Spinal cord (tissue), 10 donors: ENCODE data around the gene TSPAN3. TPM values are rescaled to one million over a fixed set of nuclear protein-coding genes. Genes with fewer than 3 reads are reported as not detected.

Experiments
- DNase-seq, 6 donors: peaks; one replicate each; pipeline versions ENCODE4 v3.0.0 to v3.0.0-alpha.2; 2013 to 2015; ENCODE audit warnings: low spot score in 6 of 6, low read depth in 4 of 6
- H3K27ac ChIP-seq: one replicate; pipeline ENCODE4 v1.5.1; 2013; ENCODE audit warnings: low read depth, low read length, control low read depth
- H3K27me3 ChIP-seq: one replicate; pipeline ENCODE4 v1.6.1; 2013; ENCODE audit warnings: low read length; ENCODE audit not compliant: control insufficient read depth, insufficient read depth
- H3K36me3 ChIP-seq: one replicate; pipeline ENCODE4 v1.6.1; 2013; ENCODE audit warnings: low read length; ENCODE audit not compliant: control insufficient read depth, insufficient read depth
- H3K4me1 ChIP-seq: one replicate; pipeline ENCODE4 v1.6.1; 2013; ENCODE audit warnings: low read length; ENCODE audit not compliant: control insufficient read depth, insufficient read depth
- H3K4me3 ChIP-seq: one replicate; pipeline ENCODE4 v1.5.1; 2013; ENCODE audit warnings: low read depth, low read length, control low read depth
- H3K9me3 ChIP-seq: one replicate; pipeline ENCODE4 v1.6.1; 2013; ENCODE audit warnings: low read length; ENCODE audit not compliant: control insufficient read depth, insufficient read depth
- WGBS: methylation state at CpG from one replicate; pipeline ENCODE4 v1.1.5; 2013; ENCODE audit warnings: missing lambda C conversion rate; ENCODE audit not compliant: insufficient coverage; 5-methylcytosine and 5-hydroxymethylcytosine counted together
- polyA plus RNA-seq, 2 donors: library from polyadenylated mRNA; unstranded; fragments of 120-200 nt; gene quantifications; one replicate each; pipeline ENCODE4 v1.2.1, GENCODE V29; 2013; ENCODE audit not compliant: insufficient read length in 2 of 2
- total RNA-seq, 2 donors: library from RNA; depleted of rRNA in 1 of 2; stranded (reverse); fragments of 120-200 nt in 1 of 2; fragments of >200 nt in 1 of 2; gene quantifications; one replicate each; pipeline versions ENCODE4 v1.2.3 to v1.2.4, GENCODE V29; 2013 to 2014
- donor health status: healthy.

TSPAN3 gene
- total and polyA plus RNA-seq, 4 donors: 391 to 639 (median 545) TPM

GRCh38 chr15:77045985-77046384, 24.9 kb downstream of the TSPAN3 start:
- WGBS: no CpG with 5 or more reads among the region's 1 CpG
- Histone ChIP-seq H3K36me3 (peaks cover 24% of the 10 kb centered on the region), H3K4me1 (peaks cover 21% of the 10 kb centered on the region), H3K4me3 (no peak overlapping the region), H3K9me3 (no peaks in the 10 kb centered on the region), H3K27me3 (no peaks in the 10 kb centered on the region), H3K27ac (no peak overlapping the region)
- no peak for DNase-seq

- Histone ChIP-seq H3K27ac (peak overlapping the region; percentile 67), H3K36me3 (peaks cover 27% of the 10 kb centered on the region), H3K27me3 (no peaks in the 10 kb centered on the region), H3K4me3 (no peak overlapping the region), H3K9me3 (no peaks in the 10 kb centered on the region), H3K4me1 (peaks cover 21% of the 10 kb centered on the region)
- 49% methylated on average over 6 of the region's 7 CpGs for WGBS
- DNase-seq: peak in 5 of 6 donors; percentile 52 to 87 (median 67)
Observed at GRCh38 chr15:77044228-77045042, 26.5 kb downstream of the TSPAN3 start.

- WGBS: 92% methylated on average over 17 of the region's 20 CpGs
- H3K27me3 ChIP-seq: no peaks in the 10 kb centered on the region
- DNase-seq: no peak
- no peak overlapping the region for H3K4me3 ChIP-seq
- H3K9me3 ChIP-seq: no peaks in the 10 kb centered on the region
- peaks cover 21% of the 10 kb centered on the region for H3K4me1 ChIP-seq
- peaks cover 27% of the 10 kb centered on the region for H3K36me3 ChIP-seq
- peak overlapping the region; percentile 67 for H3K27ac ChIP-seq
Observed at GRCh38 chr15:77042955-77043920, 27.7 kb downstream of the TSPAN3 start.

- 83% methylated on average over 3 of the region's 8 CpGs for WGBS
Observed at GRCh38 chr15:77042245-77042919, 28.5 kb downstream of the TSPAN3 start.

GRCh38 chr15:77040673-77041072, 30.2 kb downstream of the TSPAN3 start:
- H3K4me3 ChIP-seq: no peak overlapping the region
- WGBS: 86% methylated on average over 3 of the region's 5 CpGs
- H3K9me3 ChIP-seq: no peaks in the 10 kb centered on the region
- no peak for DNase-seq
- H3K36me3 ChIP-seq: peaks cover 51% of the 10 kb centered on the region
- H3K27me3 ChIP-seq: no peaks in the 10 kb centered on the region
- peaks cover 27% of the 10 kb centered on the region for H3K4me1 ChIP-seq
- no peak overlapping the region for H3K27ac ChIP-seq

More at GRCh38 chr15:77042245-77042919, 28.5 kb downstream of the TSPAN3 start:
- H3K27me3 ChIP-seq: no peaks in the 10 kb centered on the region
- H3K4me3 ChIP-seq: no peak overlapping the region
- H3K36me3 ChIP-seq: peaks cover 34% of the 10 kb centered on the region
- peaks cover 21% of the 10 kb centered on the region for H3K4me1 ChIP-seq
- H3K9me3 ChIP-seq: no peaks in the 10 kb centered on the region
- DNase-seq: no peak
- no peak overlapping the region for H3K27ac ChIP-seq

GRCh38 chr15:77039848-77040247, 31.1 kb downstream of the TSPAN3 start:
- no peaks in the 10 kb centered on the region for H3K27me3 ChIP-seq
- H3K9me3 ChIP-seq: no peaks in the 10 kb centered on the region
- DNase-seq: no peak
- peaks cover 57% of the 10 kb centered on the region for H3K36me3 ChIP-seq
- no peak overlapping the region for H3K27ac ChIP-seq
- H3K4me1 ChIP-seq: peaks cover 24% of the 10 kb centered on the region
- H3K4me3 ChIP-seq: no peak overlapping the region
- WGBS: 97% methylated on average over 8 of the region's 8 CpGs

GRCh38 chr15:77039217-77039533, 31.7 kb downstream of the TSPAN3 start:
- H3K4me1 ChIP-seq: peaks cover 24% of the 10 kb centered on the region
- no peak for DNase-seq
- no peak overlapping the region for H3K27ac ChIP-seq
- H3K9me3 ChIP-seq: no peaks in the 10 kb centered on the region
- H3K27me3 ChIP-seq: no peaks in the 10 kb centered on the region
- WGBS: 69% methylated on average over 4 of the region's 5 CpGs
- H3K36me3 ChIP-seq: peaks cover 62% of the 10 kb centered on the region
- H3K4me3 ChIP-seq: no peak overlapping the region

GRCh38 chr15:77038312-77039216, 32.3 kb downstream of the TSPAN3 start:
- H3K4me1 ChIP-seq: peaks cover 21% of the 10 kb centered on the region
- no peak overlapping the region for H3K27ac ChIP-seq
- H3K9me3 ChIP-seq: no peaks in the 10 kb centered on the region
- no peak overlapping the region for H3K4me3 ChIP-seq
- DNase-seq: no peak
- peaks cover 59% of the 10 kb centered on the region for H3K36me3 ChIP-seq
- no peaks in the 10 kb centered on the region for H3K27me3 ChIP-seq
- 78% methylated on average over 5 of the region's 10 CpGs for WGBS
